ENCODE results near the gene ITGB6.
"Not testable (repeated sequence)": the region's sequence is repeated elsewhere in the genome, so short reads cannot be mapped to it uniquely, and the experiment has no call there.

Gene ITGB6

GRCh38 chr2:160139991-160140390, 60.1 kb downstream of the ITGB6 start:
- no peak for DNase-seq (ENCODE audit: low read depth in 2 of 2)

GRCh38 chr2:160139350-160139749, 60.7 kb downstream of the ITGB6 start:
- no peak for DNase-seq (ENCODE audit: low read depth in 2 of 2)

- no peak for DNase-seq (ENCODE audit: low read depth in 2 of 2)
These were observed 61.7 kb downstream of the ITGB6 start for GRCh38 chr2:160138406-160138805.

- DNase-seq (ENCODE audit: low read depth in 2 of 2), result no peak
These were observed 62.6 kb downstream of the ITGB6 start for GRCh38 chr2:160137464-160137863.

GRCh38 chr2:160132761-160133160, 67.3 kb downstream of the ITGB6 start:
- DNase-seq (ENCODE audit: low read depth in 2 of 2), result no peak

- no peak for DNase-seq (ENCODE audit: low read depth in 2 of 2)
These were observed 73.3 kb downstream of the ITGB6 start for GRCh38 chr2:160126756-160127155.

GRCh38 chr2:160126315-160126714, 73.8 kb downstream of the ITGB6 start:
- no peak for DNase-seq (ENCODE audit: low read depth in 2 of 2)

GRCh38 chr2:160125828-160126227, 74.2 kb downstream of the ITGB6 start:
- no peak for DNase-seq (ENCODE audit: low read depth in 2 of 2)

- no peak for DNase-seq (ENCODE audit: low read depth in 2 of 2)
These were observed 74.7 kb downstream of the ITGB6 start for GRCh38 chr2:160125366-160125765.

GRCh38 chr2:160124571-160124970, 75.5 kb downstream of the ITGB6 start:
- no peak for DNase-seq (ENCODE audit: low read depth in 2 of 2)

- DNase-seq (ENCODE audit: low read depth in 2 of 2), result not testable (repeated sequence)
These were observed 85.4 kb downstream of the ITGB6 start for GRCh38 chr2:160114721-160115120.

GRCh38 chr2:160114020-160114419, 86.1 kb downstream of the ITGB6 start:
- DNase-seq (ENCODE audit: low read depth in 2 of 2), result no peak

- no peak for DNase-seq (ENCODE audit: low read depth in 2 of 2)
These were observed 87.9 kb downstream of the ITGB6 start for GRCh38 chr2:160111951-160112798.

- no peak for DNase-seq (ENCODE audit: low read depth in 2 of 2)
These were observed 89.3 kb downstream of the ITGB6 start for GRCh38 chr2:160110674-160111239.

- DNase-seq (ENCODE audit: low read depth in 2 of 2), result peak in 1 of 2 experiments; percentile 32
These were observed 90.0 kb downstream of the ITGB6 start for GRCh38 chr2:160109939-160110673.

- no peak for DNase-seq (ENCODE audit: low read depth in 2 of 2)
These were observed 90.8 kb downstream of the ITGB6 start for GRCh38 chr2:160109243-160109642.

- DNase-seq (ENCODE audit: low read depth in 2 of 2), result no peak
These were observed 91.4 kb downstream of the ITGB6 start for GRCh38 chr2:160108646-160109045.

GRCh38 chr2:160105366-160105765, 94.7 kb downstream of the ITGB6 start:
- DNase-seq (ENCODE audit: low read depth in 2 of 2), result no peak

- DNase-seq (ENCODE audit: low read depth in 2 of 2), result no peak
These were observed 96.0 kb downstream of the ITGB6 start for GRCh38 chr2:160104115-160104514.

- DNase-seq (ENCODE audit: low read depth in 2 of 2), result no peak
These were observed 102.7 kb downstream of the ITGB6 start for GRCh38 chr2:160097326-160097725.

- DNase-seq (ENCODE audit: low read depth in 2 of 2), result no peak
These were observed 103.7 kb downstream of the ITGB6 start for GRCh38 chr2:160096409-160096808.

- DNase-seq (ENCODE audit: low read depth in 2 of 2), result no peak
These were observed 107.6 kb downstream of the ITGB6 start for GRCh38 chr2:160092445-160092844.

GRCh38 chr2:160091381-160091780, 108.7 kb downstream of the ITGB6 start:
- no peak for DNase-seq (ENCODE audit: low read depth in 2 of 2)
